Testis (tissue), 3 donors: ENCODE results near the gene CYB5R3. TPM values are rescaled to one million over a fixed set of nuclear protein-coding genes. Genes with fewer than 3 reads are reported as not detected.
A peak's percentile ranks its signal among the peaks of the same experiment; 100 is the strongest.

ENCODE experiments used
- DNase-seq: peaks from one replicate; pipeline ENCODE4 v3.0.0-alpha.2; 2019
- H3K27ac ChIP-seq, 2 donors: fragments of 200-600 bp; sonication (generic); one replicate each; pipeline ENCODE4 v1.5.1; 2019
- H3K27me3 ChIP-seq: fragments of 200-600 bp; sonication (generic); one replicate; pipeline ENCODE4 v1.5.1; 2019
- H3K36me3 ChIP-seq: fragments of 200-600 bp; sonication (generic); one replicate; pipeline ENCODE4 v1.5.1; 2017; ENCODE audit warnings: low read depth; ENCODE audit errors: missing control alignments
- H3K4me1 ChIP-seq: fragments of 200-600 bp; sonication (generic); one replicate; pipeline ENCODE4 v1.5.1; 2019
- H3K4me3 ChIP-seq, 2 donors: fragments of 200-600 bp; sonication (generic); one replicate each; pipeline ENCODE4 v1.5.1; 2017 to 2019
- H3K9me3 ChIP-seq: fragments of 200-600 bp; sonication (generic); one replicate; pipeline ENCODE4 v1.5.1; 2017
- POLR2A ChIP-seq: fragments of 450-650 bp; IDR thresholded peaks from one replicate; pipeline ENCODE4 v1.6.1; 2017; ENCODE audit warnings: antibody characterized with exemption, mild to moderate bottlenecking, moderate library complexity
- WGBS, 2 donors: methylation state at CpG; one replicate each; pipeline ENCODE4 v1.1.5; 2018; 5-methylcytosine and 5-hydroxymethylcytosine counted together
- intact Hi-C: fragments of 100-400 bp; cut with DNase I; formaldehyde crosslinking; loops from one replicate; pipeline ENCODE4 v1.15.1; 2023; ENCODE audit warnings: low total_unique reads
- polyA plus RNA-seq: library from polyadenylated mRNA; stranded (reverse); fragments of 350-450 nt; fragmentation: Illumina TruSeq; extraction: RNeasy Lipid Tissue Mini Kit (QIAGEN cat#74804); gene quantifications from one replicate; pipeline ENCODE4 v1.2.3, GENCODE V29; 2014; ENCODE audit warnings: low read depth, low replicate concordance; ENCODE audit not compliant: insufficient read depth
- total RNA-seq, 2 donors: library from RNA; depleted of rRNA; stranded (reverse); fragments of >200 nt; gene quantifications; one replicate each; pipeline ENCODE4 v1.2.3, GENCODE V29; 2016
- TF ChIP-seq, protein P1 (sequence below), 3 experiments: fragments of 450-650 bp in 2 of 3; fragments of 200-600 bp in 1 of 3; sonication (generic) in 1 of 3; IDR thresholded peaks; one replicate each; pipeline ENCODE4 v1.5.1; 2016 to 2019; ENCODE audit warnings: antibody characterized with exemption in 3 of 3, mild to moderate bottlenecking in 2 of 3, moderate library complexity in 1 of 3

CYB5R3 gene
- total and polyA plus RNA-seq, 3 donors from 2014 or later = 330 to 484 (median 423) TPM

- no peak for DNase-seq
- Histone ChIP-seq H3K36me3 (no peaks in the 10 kb centered on the region), H3K4me1 (no peaks in the 10 kb centered on the region), H3K27me3 (no peaks in the 10 kb centered on the region), H3K4me3 (no peak overlapping the region), H3K27ac (no peak overlapping the region), H3K9me3 (no peaks in the 10 kb centered on the region)
- TF ChIP-seq, protein P1, sequence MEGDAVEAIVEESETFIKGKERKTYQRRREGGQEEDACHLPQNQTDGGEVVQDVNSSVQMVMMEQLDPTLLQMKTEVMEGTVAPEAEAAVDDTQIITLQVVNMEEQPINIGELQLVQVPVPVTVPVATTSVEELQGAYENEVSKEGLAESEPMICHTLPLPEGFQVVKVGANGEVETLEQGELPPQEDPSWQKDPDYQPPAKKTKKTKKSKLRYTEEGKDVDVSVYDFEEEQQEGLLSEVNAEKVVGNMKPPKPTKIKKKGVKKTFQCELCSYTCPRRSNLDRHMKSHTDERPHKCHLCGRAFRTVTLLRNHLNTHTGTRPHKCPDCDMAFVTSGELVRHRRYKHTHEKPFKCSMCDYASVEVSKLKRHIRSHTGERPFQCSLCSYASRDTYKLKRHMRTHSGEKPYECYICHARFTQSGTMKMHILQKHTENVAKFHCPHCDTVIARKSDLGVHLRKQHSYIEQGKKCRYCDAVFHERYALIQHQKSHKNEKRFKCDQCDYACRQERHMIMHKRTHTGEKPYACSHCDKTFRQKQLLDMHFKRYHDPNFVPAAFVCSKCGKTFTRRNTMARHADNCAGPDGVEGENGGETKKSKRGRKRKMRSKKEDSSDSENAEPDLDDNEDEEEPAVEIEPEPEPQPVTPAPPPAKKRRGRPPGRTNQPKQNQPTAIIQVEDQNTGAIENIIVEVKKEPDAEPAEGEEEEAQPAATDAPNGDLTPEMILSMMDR (IDR thresholded peaks at IDR 0.05) = no peak
- no peak for TF ChIP-seq POLR2A
- WGBS, 2 donors = 81 to 89% methylated on average over 4 of the region's 4 CpGs
- intact Hi-C loops = no loop called here
Observed at GRCh38 chr22:42653999-42654398, 4.8 kb upstream of the CYB5R3 start.

GRCh38 chr22:42651134-42651533 is 1.9 kb upstream of the CYB5R3 start:
- H3K4me1 ChIP-seq = peaks cover 26% of the 10 kb centered on the region
- H3K36me3 ChIP-seq = no peaks in the 10 kb centered on the region
- H3K4me3 ChIP-seq = no peak overlapping the region
- DNase-seq = no peak
- WGBS, 2 donors = 71 to 78% methylated on average over 7 of the region's 7 CpGs
- no peaks in the 10 kb centered on the region for H3K9me3 ChIP-seq
- no peak for TF ChIP-seq POLR2A
- TF ChIP-seq, protein P1 (IDR thresholded peaks at IDR 0.05) = no peak
- H3K27ac ChIP-seq = no peak overlapping the region
- no peaks in the 10 kb centered on the region for H3K27me3 ChIP-seq
- intact Hi-C loops = no loop called here

GRCh38 chr22:42648368-42649245 is 585 bp downstream of the CYB5R3 start:
- Histone ChIP-seq H3K4me1 (peaks cover 52% of the 10 kb centered on the region), H3K27me3 (no peaks in the 10 kb centered on the region), H3K36me3 (no peaks in the 10 kb centered on the region), H3K9me3 (no peaks in the 10 kb centered on the region), H3K27ac (peak overlapping the region; percentile 94), H3K4me3 (peak overlapping the region; percentile 88 to 92)
- intact Hi-C loops = no loop called here
- DNase-seq = peak; percentile 44
- no peak for TF ChIP-seq POLR2A
- TF ChIP-seq, protein P1 (IDR thresholded peaks at IDR 0.05) = no peak
- WGBS, 2 donors = 4 to 6% methylated on average over 25 to 30 of the region's 49 CpGs

GRCh38 chr22:42648017-42648367 is 1.2 kb downstream of the CYB5R3 start:
- Histone ChIP-seq H3K4me3 (peak overlapping the region in 1 of 2 donors; percentile 92), H3K4me1 (peaks cover 58% of the 10 kb centered on the region), H3K9me3 (no peaks in the 10 kb centered on the region), H3K36me3 (no peaks in the 10 kb centered on the region), H3K27ac (peak overlapping the region in 1 of 2 donors; percentile 94), H3K27me3 (no peaks in the 10 kb centered on the region)
- no peak for DNase-seq
- intact Hi-C loops = no loop called here
- TF ChIP-seq, protein P1 (IDR thresholded peaks at IDR 0.05) = no peak
- TF ChIP-seq POLR2A = no peak
- WGBS, 2 donors = 44 to 64% methylated on average over 4 of the region's 4 CpGs
